Measurements from ENCODE around the gene ABCB6.

DNA sequence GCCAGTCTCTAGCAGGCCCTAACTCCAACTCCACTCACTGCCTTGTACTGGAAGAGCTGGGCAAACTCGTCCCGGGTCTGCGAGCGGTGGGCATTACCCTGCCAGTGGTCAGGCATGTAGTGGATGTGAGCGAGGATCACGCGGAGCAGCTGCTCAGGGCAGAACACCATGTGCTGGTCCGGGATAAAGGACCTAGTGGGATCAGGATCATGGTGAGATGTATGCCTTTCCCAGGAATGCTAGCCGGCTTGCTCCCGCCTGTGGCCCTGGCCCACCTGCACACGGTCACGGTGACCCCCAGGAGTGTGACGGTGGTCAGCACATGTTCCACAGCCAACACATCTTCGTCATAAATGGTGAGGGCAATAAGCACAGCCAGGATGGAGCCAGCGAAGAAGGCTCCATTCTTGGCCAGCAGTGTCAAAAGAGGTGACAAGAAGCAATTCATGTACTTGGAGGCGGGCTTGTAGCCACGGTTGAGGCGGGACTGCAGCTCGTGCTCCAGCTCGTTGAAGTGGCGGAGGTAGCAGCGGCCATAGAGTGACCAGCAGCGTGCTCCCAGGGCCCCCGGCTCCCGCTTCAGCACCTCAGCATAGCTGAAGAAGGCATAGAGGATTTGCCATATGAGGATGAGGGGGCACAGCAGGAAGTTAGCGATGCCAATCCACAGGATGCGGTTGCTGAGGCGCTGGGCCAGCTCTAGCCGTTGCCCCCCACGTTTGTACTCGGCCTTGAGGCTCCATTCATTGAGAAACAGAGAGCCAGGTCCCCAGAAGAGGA is 5.3 kb upstream of the ABCB6 start:
- TF ChIP-seq CTCF (IDR thresholded peaks at IDR 0.05 in 8 of 11, conservative IDR thresholded peaks at IDR 0.05 in 3 of 11) (no peak), POLR2A (IDR thresholded peaks at IDR 0.05) (no peak), POLR2AphosphoS5 (IDR thresholded peaks at IDR 0.05) (no peak)
